ENCODE measurements around the gene FMNL1.

Gene FMNL1

DNA sequence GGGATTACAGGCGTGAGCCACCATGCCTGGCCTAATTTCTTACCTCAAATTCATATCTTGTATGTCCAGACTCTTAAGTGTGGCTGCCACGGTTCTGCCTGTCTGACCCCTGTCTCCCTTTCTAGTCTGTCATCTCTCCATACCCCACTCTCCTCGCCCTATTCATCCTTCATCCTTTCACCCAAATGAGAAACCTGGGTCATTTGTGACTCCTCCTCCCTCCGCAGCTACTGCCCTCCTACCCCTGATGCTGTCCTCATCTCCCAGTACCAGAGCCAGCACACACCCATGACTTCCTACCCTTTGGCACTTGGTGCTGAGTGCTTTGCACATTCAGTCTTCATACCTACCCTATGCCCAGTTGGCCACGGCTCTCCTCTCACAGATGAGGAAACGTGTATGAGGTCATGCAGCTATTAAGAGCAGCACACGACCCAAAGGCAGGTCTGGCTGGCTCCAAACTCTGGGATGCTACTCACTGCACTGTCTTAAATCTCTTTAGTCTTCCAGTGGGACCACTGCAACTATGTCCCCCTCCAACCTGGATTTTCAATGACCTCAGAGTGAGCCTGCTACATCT, 38.6 kb downstream of the FMNL1 start:
- no peak for DNase-seq

DNA sequence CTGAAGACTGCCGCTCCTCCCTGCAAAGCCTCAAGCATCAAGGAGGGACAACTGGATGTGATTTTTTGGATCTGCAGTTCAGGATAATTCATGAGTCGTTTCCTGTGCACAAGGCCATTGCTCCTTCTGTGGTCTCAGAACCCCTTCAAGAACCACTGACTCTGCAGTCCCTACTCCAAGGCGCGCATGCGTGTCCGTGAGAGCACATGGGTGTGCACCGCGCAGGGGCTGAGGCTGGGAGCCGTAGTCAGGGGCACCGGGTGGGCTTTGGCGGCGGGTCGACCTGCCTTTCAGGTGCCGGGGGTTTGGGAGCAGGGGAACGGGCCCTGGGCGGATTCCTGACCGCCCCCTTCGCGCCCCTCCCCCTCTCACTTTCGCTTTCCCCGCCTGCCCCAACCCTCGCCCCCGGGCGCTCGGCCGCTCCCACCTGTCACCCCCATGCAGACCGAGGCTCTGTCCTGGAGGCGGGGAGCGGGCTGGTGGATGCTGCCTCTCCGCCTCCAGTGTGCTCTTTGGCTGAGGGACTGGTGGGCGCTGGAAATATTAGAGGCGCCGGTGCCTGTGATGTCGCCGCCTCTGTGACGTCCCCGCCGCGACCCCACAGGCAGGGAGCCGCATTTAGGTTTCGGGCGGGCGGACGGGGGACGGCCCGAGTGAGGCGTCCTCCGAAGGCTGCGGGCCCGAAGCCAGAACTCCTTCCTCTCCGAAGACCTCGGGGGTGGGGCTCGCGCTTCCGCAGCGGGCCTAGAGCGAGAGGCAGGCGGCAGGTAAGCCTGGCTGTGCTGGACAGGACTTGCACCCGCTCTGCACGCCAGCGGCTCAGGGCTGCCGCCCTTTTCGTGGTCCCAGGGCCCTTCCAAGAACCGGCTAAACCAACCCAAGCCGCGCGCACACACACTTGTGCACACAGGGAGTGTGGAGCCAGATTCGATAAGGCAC, 40.2 kb downstream of the FMNL1 start, which contains the start of gene SPATA32:
Gene SPATA32, minus strand, starts transcription at position 518 of the 939 bp plus-strand sequence. Its CDS starts 78 bp downstream, at position 440.
- DNase-seq, result no peak

- no peak for DNase-seq
These were observed 41.1 kb downstream of the FMNL1 start for GRCh38 chr17:45262516-45263476.

- no peak for DNase-seq
These were observed 41.8 kb downstream of the FMNL1 start for GRCh38 chr17:45263477-45263860.

GRCh38 chr17:45264430-45264829, 42.7 kb downstream of the FMNL1 start:
- DNase-seq, result no peak

- no peak for DNase-seq
These were observed 43.3 kb downstream of the FMNL1 start for GRCh38 chr17:45264988-45265387.

DNA sequence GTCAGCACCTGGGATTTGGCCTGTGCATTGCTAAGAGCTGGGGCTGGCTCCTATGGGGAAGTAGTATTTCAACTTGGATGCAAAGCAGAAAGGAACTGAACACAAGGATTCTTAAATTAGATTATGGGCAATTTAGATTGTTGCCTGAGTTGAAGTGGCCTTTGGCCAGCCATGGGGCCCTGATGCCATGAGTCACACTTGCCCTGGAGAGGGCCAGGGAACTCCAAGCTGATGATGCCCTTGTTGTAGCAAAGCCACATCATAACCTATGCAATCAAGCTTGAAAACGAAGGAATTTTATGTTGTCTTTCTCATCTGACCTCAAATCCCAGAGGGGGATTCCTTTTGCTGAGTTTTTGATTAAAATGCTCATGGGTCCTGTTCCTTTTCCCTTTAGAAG, 44.1 kb downstream of the FMNL1 start:
- DNase-seq, result peak; percentile 58

DNA sequence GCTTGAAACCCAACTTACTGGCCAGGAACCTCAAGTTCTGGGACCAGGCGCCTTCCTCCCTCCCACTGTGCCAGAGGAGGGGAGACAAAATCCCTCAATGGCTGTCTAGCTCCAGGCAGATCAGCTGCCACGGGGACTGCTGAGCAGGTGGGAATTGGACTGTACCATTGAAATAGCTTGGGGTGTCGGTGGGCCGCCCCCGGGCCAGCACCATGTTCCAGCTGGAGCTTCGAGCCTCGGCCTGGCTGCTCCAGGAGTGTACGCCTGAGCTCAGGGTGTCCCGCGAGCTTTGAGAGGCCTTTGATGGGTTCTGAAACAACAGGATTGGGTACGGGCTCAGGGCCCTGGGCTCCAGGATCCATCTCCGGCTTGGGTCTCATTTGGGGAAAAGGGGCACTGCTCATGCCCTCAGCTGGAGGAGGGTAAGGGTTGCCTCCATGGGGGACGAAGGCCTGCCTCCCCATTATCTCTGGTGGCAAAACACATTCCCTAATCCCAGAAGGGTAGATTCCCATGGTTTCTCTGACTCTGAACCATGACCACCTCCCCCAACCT, 44.8 kb downstream of the FMNL1 start:
- DNase-seq, result no peak

DNA sequence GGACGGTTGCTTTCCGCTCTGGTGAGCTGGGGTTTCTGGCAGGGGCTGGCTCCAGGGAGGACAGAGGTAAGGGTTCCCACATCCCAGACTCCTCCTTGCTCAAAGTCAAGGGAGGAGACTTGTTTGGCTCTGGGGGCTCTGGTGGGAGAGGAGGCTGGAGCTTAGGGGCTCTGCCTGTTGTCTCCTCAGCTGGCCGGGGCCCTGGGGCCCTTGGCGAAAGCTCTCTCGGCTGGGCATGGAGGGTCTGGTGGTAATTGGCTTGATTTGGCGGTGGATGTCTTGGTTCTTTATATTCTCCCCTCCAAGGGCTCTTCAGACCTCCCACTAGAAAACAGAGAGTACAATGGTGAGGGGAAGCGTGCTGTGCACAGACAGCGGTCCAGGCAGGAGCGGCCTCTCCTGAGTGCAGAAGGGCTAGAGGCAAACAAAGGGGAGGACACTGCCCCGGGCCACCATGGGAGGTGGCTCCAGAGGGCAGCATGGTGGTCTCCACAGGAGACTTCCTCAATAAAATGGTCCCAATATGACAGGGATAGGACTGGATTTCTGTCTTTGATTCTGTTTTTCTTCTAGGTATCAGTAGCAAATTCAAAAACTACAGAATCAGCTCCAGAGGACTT, 45.9 kb downstream of the FMNL1 start:
- no peak for DNase-seq

DNA sequence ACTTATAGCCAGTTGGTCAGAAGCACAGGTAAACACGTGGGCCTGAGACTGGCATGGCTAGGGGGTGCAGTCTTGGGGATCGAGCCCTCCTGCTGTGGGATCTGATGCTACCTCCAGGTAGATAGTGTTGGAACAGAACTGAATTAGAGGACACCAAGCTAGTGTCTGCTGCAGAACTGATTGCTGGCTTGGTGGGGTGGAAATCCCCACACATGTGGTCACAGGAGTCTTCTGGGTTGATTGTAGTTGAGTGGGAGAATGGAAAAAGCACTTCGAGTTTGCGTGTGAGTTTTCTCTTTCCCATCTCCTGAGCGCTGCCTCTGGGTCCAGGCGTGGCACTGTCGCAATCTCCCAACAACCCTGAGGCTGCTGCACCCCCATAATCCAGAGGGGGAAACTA, 48.2 kb downstream of the FMNL1 start:
- DNase-seq, result no peak

GRCh38 chr17:45270828-45271418, 49.2 kb downstream of the FMNL1 start:
- no peak for DNase-seq

- DNase-seq, result no peak
These were observed 49.9 kb downstream of the FMNL1 start for GRCh38 chr17:45271603-45272002.

GRCh38 chr17:45273551-45273957, 51.9 kb downstream of the FMNL1 start:
- DNase-seq, result no peak

DNA sequence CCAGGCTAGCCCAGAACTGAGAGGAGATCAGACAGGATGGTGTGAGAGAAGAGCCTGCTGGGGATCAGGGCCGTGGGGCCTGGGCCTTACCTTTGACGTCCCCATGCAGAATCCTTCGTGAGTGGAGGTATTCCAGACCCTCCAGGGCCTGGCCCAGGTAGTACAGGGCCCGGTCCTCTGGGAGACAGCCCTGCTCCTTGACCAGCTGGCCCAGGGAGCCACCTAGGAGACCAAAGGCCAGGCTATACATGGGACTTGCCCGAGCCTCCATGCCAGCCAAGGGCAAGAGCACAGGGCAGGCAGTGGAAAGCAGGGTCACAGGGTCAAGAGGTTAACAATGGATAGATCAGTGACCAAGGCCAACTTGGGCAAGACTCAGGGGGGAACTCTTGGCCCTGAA, 52.3 kb downstream of the FMNL1 start:
- no peak for DNase-seq

GRCh38 chr17:45276031-45276430, 54.3 kb downstream of the FMNL1 start:
- no peak for DNase-seq

GRCh38 chr17:45277216-45277849, 55.6 kb downstream of the FMNL1 start:
- peak; percentile 69 for DNase-seq

GRCh38 chr17:45277992-45278391, 56.3 kb downstream of the FMNL1 start:
- no peak for DNase-seq

- DNase-seq, result no peak
These were observed 58.2 kb downstream of the FMNL1 start for GRCh38 chr17:45279898-45280297.

GRCh38 chr17:45282683-45283644, 61.3 kb downstream of the FMNL1 start:
- no peak for DNase-seq

GRCh38 chr17:45283711-45284110, 62.0 kb downstream of the FMNL1 start:
- no peak for DNase-seq
